Panc1 (cell line): ENCODE measurements around the gene NTM. TPM values are rescaled to one million over a fixed set of nuclear protein-coding genes. Genes with fewer than 3 reads are reported as not detected.

Source experiments
- ATAC-seq: fragments of 200-7000 bp; cut with Tn5 transposase; 2 replicates; pipeline ENCODE4 v1.9.1; 2020; ENCODE audit warnings: mild to moderate bottlenecking, moderate library complexity
- BruUV-seq: library from RNA; stranded (reverse); fragments of 400-500 nt; replicated peaks from 2 replicates; lab custom pipeline; 2021; lab: Mats Ljungman, UMichigan
- CTCF ChIA-PET: fragments of 300-600 bp; sonication (Branson Sonifier 250); formaldehyde crosslinking; loops from one replicate; lab custom pipeline; 2022; ENCODE audit warnings: antibody characterized with exemption; lab: Charles Lee
- POLR2A ChIA-PET: fragments of 300-600 bp; sonication (Branson Sonifier 250); formaldehyde crosslinking; loops from one replicate; lab custom pipeline; 2022; ENCODE audit warnings: antibody characterized with exemption; lab: Charles Lee
- DNase-seq: peaks from one replicate; pipeline ENCODE4 v3.0.0-alpha.2; 2010; ENCODE audit warnings: low read depth, low spot score
- H3K27ac ChIP-seq: 2 replicates; pipeline ENCODE4 v1.5.1; 2011; ENCODE audit warnings: mild to moderate bottlenecking, low read length, inconsistent platforms
- H3K27me3 ChIP-seq: fragments of 200-500 bp; sonication (Bioruptor generic); 2 replicates; pipeline ENCODE4 v1.6.0; 2014; ENCODE audit warnings: low read length, inconsistent platforms; ENCODE audit not compliant: control insufficient read depth, insufficient read depth
- H3K36me3 ChIP-seq: fragments of 200-500 bp; sonication (Bioruptor generic); 2 replicates; pipeline ENCODE4 v1.5.1; 2014; ENCODE audit warnings: inconsistent platforms, mild to moderate bottlenecking, low read length, moderate library complexity; ENCODE audit not compliant: control insufficient read depth, insufficient read depth
- H3K4me1 ChIP-seq: 2 replicates; pipeline ENCODE4 v1.5.1; 2011; ENCODE audit warnings: inconsistent platforms, mild to moderate bottlenecking, low read length, moderate library complexity; ENCODE audit not compliant: control insufficient read depth, insufficient read depth
- H3K4me3 ChIP-seq, 2 experiments: 2 replicates each; pipeline ENCODE4 v1.5.1; 2011 to 2012; ENCODE audit warnings: low read depth in 2 of 2, low read length in 2 of 2, mild to moderate bottlenecking in 2 of 2, inconsistent platforms in 1 of 2, moderate library complexity in 1 of 2
- H3K9me3 ChIP-seq: fragments of 200-500 bp; sonication (Bioruptor generic); 2 replicates; pipeline ENCODE4 v1.5.1; 2014; ENCODE audit warnings: low read depth, mild to moderate bottlenecking, inconsistent platforms, low read length, moderate library complexity; ENCODE audit not compliant: control insufficient read depth, insufficient read depth
- CTCF ChIP-seq: fragments of 450-650 bp; IDR thresholded peaks from 2 replicates; pipeline ENCODE4 v1.5.1; 2017; ENCODE audit warnings: mild to moderate bottlenecking
- POLR2AphosphoS5 ChIP-seq: IDR thresholded peaks from 2 replicates; pipeline ENCODE4 v1.6.1; 2012; ENCODE audit warnings: mild to moderate bottlenecking, low read depth, low read length, moderate library complexity
- SIN3A ChIP-seq: IDR thresholded peaks from 2 replicates; pipeline ENCODE4 v1.6.1; 2012; ENCODE audit warnings: low read depth, mild to moderate bottlenecking, low read length, moderate library complexity, borderline replicate concordance; ENCODE audit not compliant: insufficient read depth
- TCF7L2 ChIP-seq: IDR thresholded peaks from 2 replicates; pipeline ENCODE4 v1.6.1; 2011; ENCODE audit warnings: mild to moderate bottlenecking, low read depth, low read length, inconsistent platforms
- in situ Hi-C: cut with HindIII; loops from 2 replicates; pipeline ENCODE4 v1.10.0; 2016; ENCODE audit warnings: low sequenced_read_pairs, low pct_unique_long_range_greater_than_20kb
- intact Hi-C: fragments of 100-400 bp; cut with micrococcal nuclease; formaldehyde crosslinking; loops from one replicate; pipeline ENCODE4 v1.10.0; 2022; ENCODE audit not compliant: unreplicated experiment
- total RNA-seq: library from RNA; stranded (reverse); gene quantifications from one replicate; pipeline ENCODE4 v1.2.1, GENCODE V29; 2021; ENCODE audit not compliant: unreplicated experiment
- TF ChIP-seq, protein P1 (sequence below), 2 experiments: IDR thresholded peaks; 2 replicates each; pipeline ENCODE4 v1.6.1; 2011 to 2012; ENCODE audit warnings: low read depth in 2 of 2, control low read depth in 1 of 2, low read length in 1 of 2, mild to moderate bottlenecking in 1 of 2, moderate library complexity in 1 of 2; ENCODE audit not compliant: insufficient read depth in 1 of 2

The NTM gene
- total RNA-seq, 1 experiment from 2014 or later: 0.10 TPM

DNA sequence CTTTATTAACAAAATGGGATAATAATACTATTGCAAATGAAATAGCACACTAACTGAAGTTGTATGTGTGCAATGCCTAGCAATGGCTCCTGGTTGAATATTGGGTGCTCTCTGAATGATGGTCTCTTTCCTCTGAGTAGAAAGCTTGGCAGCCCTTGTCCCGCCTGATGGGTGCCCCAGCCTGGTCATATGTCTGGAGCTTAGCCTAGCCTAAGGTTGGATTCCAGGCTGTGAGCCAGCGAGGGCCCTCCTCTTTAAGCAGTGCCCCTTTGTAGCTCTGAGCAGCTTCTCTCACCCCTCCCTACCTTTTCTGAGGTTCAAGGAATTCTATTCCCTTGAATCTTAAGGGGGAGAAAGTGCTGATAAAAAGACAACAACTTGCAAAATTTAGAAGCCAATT is 499.9 kb downstream of the NTM start:
- CTCF ChIA-PET: no interaction called here
- intact Hi-C loops: no loop called here
- POLR2A ChIA-PET: no interaction called here

GRCh38 chr11:131871006-131871405 is 500.6 kb downstream of the NTM start:
- no peaks in the 10 kb centered on the region for H3K4me1 ChIP-seq
- in situ Hi-C loops (no loop called here), intact Hi-C loops (no loop called here)
- no peaks in the 10 kb centered on the region for H3K36me3 ChIP-seq
- TF ChIP-seq TCF7L2 (no peak), SIN3A (no peak), CTCF (no peak), POLR2AphosphoS5 (no peak)
- TF ChIP-seq, protein P1, sequence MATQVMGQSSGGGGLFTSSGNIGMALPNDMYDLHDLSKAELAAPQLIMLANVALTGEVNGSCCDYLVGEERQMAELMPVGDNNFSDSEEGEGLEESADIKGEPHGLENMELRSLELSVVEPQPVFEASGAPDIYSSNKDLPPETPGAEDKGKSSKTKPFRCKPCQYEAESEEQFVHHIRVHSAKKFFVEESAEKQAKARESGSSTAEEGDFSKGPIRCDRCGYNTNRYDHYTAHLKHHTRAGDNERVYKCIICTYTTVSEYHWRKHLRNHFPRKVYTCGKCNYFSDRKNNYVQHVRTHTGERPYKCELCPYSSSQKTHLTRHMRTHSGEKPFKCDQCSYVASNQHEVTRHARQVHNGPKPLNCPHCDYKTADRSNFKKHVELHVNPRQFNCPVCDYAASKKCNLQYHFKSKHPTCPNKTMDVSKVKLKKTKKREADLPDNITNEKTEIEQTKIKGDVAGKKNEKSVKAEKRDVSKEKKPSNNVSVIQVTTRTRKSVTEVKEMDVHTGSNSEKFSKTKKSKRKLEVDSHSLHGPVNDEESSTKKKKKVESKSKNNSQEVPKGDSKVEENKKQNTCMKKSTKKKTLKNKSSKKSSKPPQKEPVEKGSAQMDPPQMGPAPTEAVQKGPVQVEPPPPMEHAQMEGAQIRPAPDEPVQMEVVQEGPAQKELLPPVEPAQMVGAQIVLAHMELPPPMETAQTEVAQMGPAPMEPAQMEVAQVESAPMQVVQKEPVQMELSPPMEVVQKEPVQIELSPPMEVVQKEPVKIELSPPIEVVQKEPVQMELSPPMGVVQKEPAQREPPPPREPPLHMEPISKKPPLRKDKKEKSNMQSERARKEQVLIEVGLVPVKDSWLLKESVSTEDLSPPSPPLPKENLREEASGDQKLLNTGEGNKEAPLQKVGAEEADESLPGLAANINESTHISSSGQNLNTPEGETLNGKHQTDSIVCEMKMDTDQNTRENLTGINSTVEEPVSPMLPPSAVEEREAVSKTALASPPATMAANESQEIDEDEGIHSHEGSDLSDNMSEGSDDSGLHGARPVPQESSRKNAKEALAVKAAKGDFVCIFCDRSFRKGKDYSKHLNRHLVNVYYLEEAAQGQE (IDR thresholded peaks at IDR 0.05; ENCODE audit: insufficient read depth in 1 of 2, low read depth in 2 of 2, low read length in 1 of 2): no peak
- H3K27ac ChIP-seq: no peak overlapping the region
- ATAC-seq (no peak), DNase-seq (no peak)
- ChIA-PET POLR2A (no interaction called here), CTCF (no interaction called here)
- no peaks in the 10 kb centered on the region for H3K9me3 ChIP-seq
- no peaks in the 10 kb centered on the region for H3K27me3 ChIP-seq
- H3K4me3 ChIP-seq: no peak overlapping the region
- no TSS peak for BruUV-seq

More for the DNA sequence above, 499.9 kb downstream of the NTM start:
- H3K27me3 ChIP-seq: no peaks in the 10 kb centered on the region
- in situ Hi-C loops: no loop called here
- DNase-seq: no peak
- no peak for ATAC-seq
- H3K9me3 ChIP-seq: no peaks in the 10 kb centered on the region
- TF ChIP-seq CTCF (no peak), SIN3A (no peak), POLR2AphosphoS5 (no peak), TCF7L2 (no peak)
- TF ChIP-seq, protein P1 (IDR thresholded peaks at IDR 0.05; ENCODE audit: insufficient read depth in 1 of 2, low read depth in 2 of 2, low read length in 1 of 2): no peak
- no peak overlapping the region for H3K4me3 ChIP-seq
- H3K4me1 ChIP-seq: no peaks in the 10 kb centered on the region
- no peak overlapping the region for H3K27ac ChIP-seq
- no peaks in the 10 kb centered on the region for H3K36me3 ChIP-seq
- no TSS peak for BruUV-seq
